ENCODE measurements around the gene FARP2. TPM values are rescaled to one million over a fixed set of nuclear protein-coding genes. Genes with fewer than 3 reads are reported as not detected.
A peak's percentile ranks its signal among the peaks of the same experiment; 100 is the strongest.

FARP2 gene
- total RNA-seq, 6 donors from 2014 or later, result 33.4 to 96.4 (median 42.2) TPM

- no peak overlapping the region for H3K27ac ChIP-seq
- no peak overlapping the region for H3K4me3 ChIP-seq
- 94% methylated on average over 2 of the region's 2 CpGs; no CpG with 5 or more reads in 1 of the 2 donors for WGBS, 2 donors
- H3K36me3 ChIP-seq, result peaks cover 0 to 25% (median 6%) of the 10 kb centered on the region in 4 donors
- TF ChIP-seq POLR2A (IDR thresholded peaks at IDR 0.05) (no peak), CTCF (IDR thresholded peaks at IDR 0.05) (no peak), EP300 (IDR thresholded peaks at IDR 0.05) (no peak), POLR2AphosphoS5 (IDR thresholded peaks at IDR 0.05) (no peak)
- H3K9me3 ChIP-seq, result no peaks in the 10 kb centered on the region
- H3K4me1 ChIP-seq, result no peaks in the 10 kb centered on the region
- no peaks in the 10 kb centered on the region for H3K27me3 ChIP-seq
- no peak for DNase-seq
- ATAC-seq (ENCODE audit: low FRiP score in 2 of 2), result no peak
These were observed 112.3 kb downstream of the FARP2 start for GRCh38 chr2:241468476-241468781.

GRCh38 chr2:241469746-241470145 lies 113.7 kb downstream of the FARP2 start:
- peaks cover 0 to 17% (median 2%) of the 10 kb centered on the region in 4 donors for H3K36me3 ChIP-seq
- no peaks in the 10 kb centered on the region for H3K9me3 ChIP-seq
- no peak for DNase-seq
- H3K4me1 ChIP-seq, result no peaks in the 10 kb centered on the region
- no peak overlapping the region for H3K4me3 ChIP-seq
- no peak for ATAC-seq (ENCODE audit: low FRiP score in 2 of 2)
- no peak overlapping the region for H3K27ac ChIP-seq
- TF ChIP-seq EP300 (IDR thresholded peaks at IDR 0.05), result no peak
- H3K27me3 ChIP-seq, result no peaks in the 10 kb centered on the region
- WGBS, 2 donors, result 88 to 100% methylated on average over 2 of the region's 2 CpGs

GRCh38 chr2:241473399-241473798 lies 117.3 kb downstream of the FARP2 start:
- ATAC-seq (ENCODE audit: low FRiP score in 2 of 2) (no peak), DNase-seq (no peak)
- Histone ChIP-seq H3K27ac (no peak overlapping the region), H3K36me3 (peaks cover 0 to 24% (median 2%) of the 10 kb centered on the region in 4 donors), H3K4me3 (no peak overlapping the region), H3K9me3 (no peaks in the 10 kb centered on the region), H3K27me3 (no peaks in the 10 kb centered on the region), H3K4me1 (no peaks in the 10 kb centered on the region)
- 95 to 100% methylated on average over 1 to 3 of the region's 3 CpGs for WGBS, 2 donors
- no peak for TF ChIP-seq POLR2A (IDR thresholded peaks at IDR 0.05)
- TF ChIP-seq EP300 (IDR thresholded peaks at IDR 0.05), result no peak

- Histone ChIP-seq H3K9me3 (no peaks in the 10 kb centered on the region), H3K4me3 (no peak overlapping the region), H3K27me3 (no peaks in the 10 kb centered on the region), H3K27ac (no peak overlapping the region), H3K4me1 (no peaks in the 10 kb centered on the region), H3K36me3 (peaks cover 0 to 31% (median 5%) of the 10 kb centered on the region in 4 donors)
- ATAC-seq (ENCODE audit: low FRiP score in 2 of 2) (no peak), DNase-seq (no peak)
- WGBS, 2 donors, result 76 to 94% methylated on average over 3 of the region's 3 CpGs
- TF ChIP-seq CTCF (IDR thresholded peaks at IDR 0.05) (no peak), POLR2A (IDR thresholded peaks at IDR 0.05) (no peak), EP300 (IDR thresholded peaks at IDR 0.05) (no peak), POLR2AphosphoS5 (IDR thresholded peaks at IDR 0.05) (no peak)
These were observed 119.2 kb downstream of the FARP2 start for GRCh38 chr2:241475267-241475666.

- no peak overlapping the region for H3K27ac ChIP-seq
- ATAC-seq (ENCODE audit: low FRiP score in 2 of 2), result no peak
- H3K9me3 ChIP-seq, result no peaks in the 10 kb centered on the region
- H3K27me3 ChIP-seq, result no peaks in the 10 kb centered on the region
- TF ChIP-seq CTCF (IDR thresholded peaks at IDR 0.05), result no peak
- no peak for TF ChIP-seq EP300 (IDR thresholded peaks at IDR 0.05)
- no peak for TF ChIP-seq POLR2AphosphoS5 (IDR thresholded peaks at IDR 0.05)
- TF ChIP-seq POLR2A (IDR thresholded peaks at IDR 0.05), result no peak
- DNase-seq, result peak in 1 of 2 donors; percentile 59
- H3K36me3 ChIP-seq, result peaks cover 0 to 31% (median 6%) of the 10 kb centered on the region in 4 donors
- no peak overlapping the region for H3K4me3 ChIP-seq
- H3K4me1 ChIP-seq, result no peaks in the 10 kb centered on the region
- WGBS, 2 donors, result 93 to 95% methylated on average over 6 to 8 of the region's 8 CpGs
These were observed 122.1 kb downstream of the FARP2 start for GRCh38 chr2:241478166-241478565.
